Fibroblast of mammary gland (primary cell): ENCODE data around the gene GUSB.
"Not testable (repeated sequence)": the region's sequence is repeated elsewhere in the genome, so short reads cannot be mapped to it uniquely, and the experiment has no call there.

ENCODE experiments used
- DNase-seq: peaks from one replicate; pipeline ENCODE4 v3.0.0-alpha.2; 2010; ENCODE audit warnings: low read depth
- H3K4me3 ChIP-seq: 2 replicates; pipeline ENCODE4 v1.5.1; 2011; ENCODE audit warnings: low read depth, mild to moderate bottlenecking, low read length, moderate library complexity; ENCODE audit not compliant: control insufficient read depth
- TF ChIP-seq, protein P1 (sequence below): conservative IDR thresholded peaks from 2 replicates; pipeline ENCODE4 v1.5.1; 2011; ENCODE audit warnings: low read depth, low read length, inconsistent platforms; ENCODE audit not compliant: control insufficient read depth, insufficient read depth

GUSB gene

DNA sequence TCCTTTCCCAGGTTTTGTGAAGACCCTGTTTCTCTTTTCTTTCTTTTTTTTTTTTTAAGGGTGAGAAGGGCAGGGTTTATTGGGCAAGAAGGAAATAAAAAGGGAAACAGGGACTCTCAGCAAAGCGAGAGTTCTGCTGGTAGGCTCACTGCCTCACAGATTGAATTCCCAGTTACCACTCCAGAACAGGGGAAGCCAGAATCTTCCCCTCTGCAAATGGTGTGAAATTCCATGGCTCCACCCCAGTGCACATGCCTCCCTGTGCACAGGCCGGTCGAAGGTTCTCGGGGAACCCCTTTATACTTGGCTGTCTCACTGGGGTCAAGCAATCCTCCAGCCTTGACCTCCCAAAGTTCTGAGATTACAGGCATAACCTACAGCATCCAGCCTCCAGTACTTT lies 10.5 kb upstream of the GUSB start:
- no peak for DNase-seq
- TF ChIP-seq, protein P1, sequence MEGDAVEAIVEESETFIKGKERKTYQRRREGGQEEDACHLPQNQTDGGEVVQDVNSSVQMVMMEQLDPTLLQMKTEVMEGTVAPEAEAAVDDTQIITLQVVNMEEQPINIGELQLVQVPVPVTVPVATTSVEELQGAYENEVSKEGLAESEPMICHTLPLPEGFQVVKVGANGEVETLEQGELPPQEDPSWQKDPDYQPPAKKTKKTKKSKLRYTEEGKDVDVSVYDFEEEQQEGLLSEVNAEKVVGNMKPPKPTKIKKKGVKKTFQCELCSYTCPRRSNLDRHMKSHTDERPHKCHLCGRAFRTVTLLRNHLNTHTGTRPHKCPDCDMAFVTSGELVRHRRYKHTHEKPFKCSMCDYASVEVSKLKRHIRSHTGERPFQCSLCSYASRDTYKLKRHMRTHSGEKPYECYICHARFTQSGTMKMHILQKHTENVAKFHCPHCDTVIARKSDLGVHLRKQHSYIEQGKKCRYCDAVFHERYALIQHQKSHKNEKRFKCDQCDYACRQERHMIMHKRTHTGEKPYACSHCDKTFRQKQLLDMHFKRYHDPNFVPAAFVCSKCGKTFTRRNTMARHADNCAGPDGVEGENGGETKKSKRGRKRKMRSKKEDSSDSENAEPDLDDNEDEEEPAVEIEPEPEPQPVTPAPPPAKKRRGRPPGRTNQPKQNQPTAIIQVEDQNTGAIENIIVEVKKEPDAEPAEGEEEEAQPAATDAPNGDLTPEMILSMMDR, result no peak

DNA sequence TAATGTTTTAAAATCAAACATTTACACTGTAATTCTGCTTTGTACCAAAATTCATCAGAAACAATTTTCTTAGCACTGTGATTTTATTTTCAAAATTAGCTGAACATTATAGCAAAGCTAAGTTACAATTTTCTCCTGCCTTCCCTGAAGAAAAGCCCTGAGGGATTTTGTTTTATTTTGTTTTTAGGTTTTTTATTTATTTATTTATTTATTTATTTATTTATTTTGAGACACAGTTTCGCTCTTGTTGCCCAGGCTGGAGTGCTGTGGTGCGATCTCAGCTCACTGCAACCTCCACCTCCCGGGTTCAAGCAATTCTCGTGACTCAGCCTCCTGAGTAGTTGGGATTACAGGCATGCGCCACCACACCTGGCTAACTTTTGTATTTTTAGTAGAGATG lies 9.8 kb upstream of the GUSB start:
- H3K4me3 ChIP-seq, DNase-seq: not testable (repeated sequence)

More for the DNA sequence above, 10.5 kb upstream of the GUSB start:
- H3K4me3 ChIP-seq, result no peak overlapping the region

DNA sequence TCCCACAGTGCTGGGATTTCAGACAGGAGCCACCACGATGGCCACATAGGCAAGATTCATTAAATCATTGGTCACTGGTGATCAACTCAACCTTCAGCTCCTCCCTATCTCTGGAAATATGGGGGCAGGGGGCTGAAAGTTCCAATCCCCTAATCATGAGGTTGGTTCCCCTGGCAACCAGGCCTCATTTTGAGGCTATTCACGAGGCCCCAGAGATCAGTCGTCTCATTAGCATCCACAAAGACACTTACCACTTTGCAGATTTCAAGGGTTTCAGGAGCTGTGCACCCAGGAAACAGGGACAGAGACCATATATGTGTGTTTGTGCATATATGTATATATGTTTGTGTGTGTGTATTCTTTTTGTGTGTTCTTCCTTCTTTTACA lies 7.7 kb upstream of the GUSB start:
- TF ChIP-seq, protein P1, result no peak
- DNase-seq, result no peak
- no peak overlapping the region for H3K4me3 ChIP-seq

DNA sequence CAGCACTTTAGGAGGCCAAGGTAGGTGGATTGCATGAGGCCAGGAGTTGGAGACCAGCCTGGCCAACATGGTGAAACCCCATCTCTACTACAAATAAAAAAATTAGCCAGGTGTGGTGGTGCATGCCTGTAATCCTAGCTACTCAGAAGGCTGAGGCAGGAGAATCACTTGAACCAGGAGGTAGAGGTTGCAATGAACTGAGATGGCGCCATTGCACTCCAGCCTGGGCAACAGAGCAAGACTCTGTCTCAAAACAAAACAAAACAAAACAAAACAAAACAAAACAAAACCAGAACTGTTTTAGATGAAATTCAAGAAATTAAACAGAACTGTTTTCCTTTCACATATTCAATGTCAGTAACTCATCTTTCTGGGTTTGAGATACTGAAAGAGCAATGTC lies 6.5 kb upstream of the GUSB start:
- not testable (repeated sequence) for H3K4me3 ChIP-seq, DNase-seq

DNA sequence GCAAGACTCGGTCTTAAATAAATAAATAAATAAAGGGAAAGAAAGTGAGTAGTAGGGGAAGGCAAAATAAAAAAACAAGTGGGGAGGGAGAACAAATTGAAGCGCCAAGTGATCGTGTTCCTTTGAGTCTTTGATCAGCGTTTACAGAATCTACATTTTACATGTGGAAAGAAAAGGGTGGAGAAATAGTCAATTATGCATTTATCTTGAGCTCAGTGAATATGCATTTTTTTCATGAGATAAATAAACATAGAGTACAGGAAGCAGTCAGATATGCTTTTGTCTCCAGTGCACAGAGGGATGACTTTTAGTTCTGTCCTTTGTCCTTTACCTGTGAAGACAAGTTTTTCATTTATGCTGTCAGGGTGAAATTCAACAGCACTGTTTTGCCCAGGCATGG lies 6.1 kb upstream of the GUSB start:
- DNase-seq, result no peak

DNA sequence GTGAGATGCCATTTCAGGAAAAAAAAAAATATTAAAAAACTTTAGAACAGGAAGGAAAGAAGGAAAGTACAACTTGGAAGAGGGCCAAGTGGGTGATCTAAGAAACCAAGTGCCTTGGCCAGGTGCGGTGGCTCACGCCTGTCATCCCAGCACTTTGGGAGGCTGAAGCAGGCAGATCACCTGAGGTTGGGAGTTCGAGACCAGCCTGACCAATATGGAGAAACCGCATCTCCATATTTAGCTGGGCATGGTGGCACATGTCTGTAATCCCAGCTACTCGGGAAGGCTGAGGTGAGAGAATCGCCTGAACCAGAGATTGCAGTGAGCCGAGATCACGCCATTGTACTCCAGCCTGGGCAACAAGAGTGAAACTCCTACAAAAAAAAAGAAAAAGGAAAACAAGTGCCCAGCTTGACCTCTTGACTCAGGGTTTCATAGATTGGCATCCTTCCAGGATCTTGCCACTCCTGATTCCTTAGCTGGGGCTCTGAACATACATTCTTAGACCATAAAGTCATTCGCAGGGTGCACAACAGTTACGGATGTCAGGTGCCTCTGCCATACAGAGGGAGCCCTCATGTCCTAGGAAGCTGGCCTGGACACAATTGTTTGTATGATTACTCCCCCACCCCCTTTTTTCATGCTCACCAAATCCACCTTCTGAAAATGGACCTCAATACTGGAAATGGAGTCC lies 2.1 kb upstream of the GUSB start:
- H3K4me3 ChIP-seq, result no peak overlapping the region
- no peak for DNase-seq
- TF ChIP-seq, protein P1, result no peak

More for the DNA sequence above, 6.1 kb upstream of the GUSB start:
- TF ChIP-seq, protein P1, result no peak
- no peak overlapping the region for H3K4me3 ChIP-seq

DNA sequence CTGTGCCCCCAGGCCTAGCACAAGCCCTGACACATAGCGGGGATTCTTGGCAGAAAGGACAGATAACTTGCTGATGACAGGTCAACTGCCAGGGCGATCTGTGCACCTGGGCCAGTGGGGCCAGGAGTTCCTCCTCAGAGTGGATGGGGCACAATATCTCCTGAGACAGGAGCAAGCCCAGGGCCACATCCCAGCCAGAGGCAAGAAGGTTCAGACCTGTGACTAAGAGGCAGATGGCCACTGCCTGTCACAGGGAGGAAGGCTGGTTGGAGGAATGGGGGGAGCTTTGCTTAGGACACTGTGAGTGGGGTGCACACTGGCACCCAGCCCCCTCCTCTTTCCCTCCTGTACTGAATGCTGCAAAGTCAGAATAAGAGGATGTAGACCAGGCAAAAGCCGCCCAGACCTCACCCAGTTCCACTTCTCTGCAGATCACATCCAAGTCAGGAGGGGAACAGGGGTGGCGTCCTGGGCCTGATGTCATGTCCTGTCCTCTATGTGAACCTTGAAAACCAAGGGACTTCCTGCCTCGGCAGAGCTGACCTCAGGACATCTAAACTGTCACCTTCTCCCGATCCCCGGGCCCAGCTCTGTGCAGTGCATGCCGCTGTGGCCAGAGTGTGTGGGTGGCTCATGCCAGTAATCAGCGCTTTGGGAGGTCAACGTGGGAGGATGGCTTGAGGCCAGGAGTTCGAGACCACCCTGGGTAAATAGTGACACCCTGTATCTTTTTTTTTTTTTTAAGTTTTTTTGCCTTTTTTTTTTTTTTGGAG lies 1.3 kb downstream of the GUSB start:
- peak; percentile 34 for DNase-seq
- peak overlapping the region; percentile 76 for H3K4me3 ChIP-seq
- TF ChIP-seq, protein P1, result no peak
